ENCODE results near the gene OPCML.

Gene OPCML

GRCh38 chr11:132898021-132898420 is 634.3 kb downstream of the OPCML start:
- H3K9me3 Mint-ChIP-seq: no peaks in the 10 kb centered on the region
- H3K4me3 Mint-ChIP-seq: no peak overlapping the region
- no peak for DNase-seq
- no peaks in the 10 kb centered on the region for H3K27me3 Mint-ChIP-seq
- H3K36me3 Mint-ChIP-seq (ENCODE audit: low read depth): no peaks in the 10 kb centered on the region
- H3K27ac Mint-ChIP-seq: no peak overlapping the region
- no peaks in the 10 kb centered on the region for H3K4me1 Mint-ChIP-seq (ENCODE audit: low read depth)

GRCh38 chr11:132895340-132895739 is 637.0 kb downstream of the OPCML start:
- Mint-ChIP-seq H3K9me3 (no peaks in the 10 kb centered on the region), H3K4me1 (ENCODE audit: low read depth) (no peaks in the 10 kb centered on the region), H3K36me3 (ENCODE audit: low read depth) (no peaks in the 10 kb centered on the region), H3K27me3 (no peaks in the 10 kb centered on the region), H3K4me3 (no peak overlapping the region), H3K27ac (no peak overlapping the region)
- no peak for DNase-seq

GRCh38 chr11:132894606-132895005 is 637.7 kb downstream of the OPCML start:
- Mint-ChIP-seq H3K27me3 (no peaks in the 10 kb centered on the region), H3K4me1 (ENCODE audit: low read depth) (no peaks in the 10 kb centered on the region)

GRCh38 chr11:132892876-132893275 is 639.4 kb downstream of the OPCML start:
- Mint-ChIP-seq H3K36me3 (ENCODE audit: low read depth) (no peaks in the 10 kb centered on the region), H3K27me3 (no peaks in the 10 kb centered on the region), H3K4me1 (ENCODE audit: low read depth) (no peaks in the 10 kb centered on the region), H3K4me3 (no peak overlapping the region), H3K9me3 (no peaks in the 10 kb centered on the region), H3K27ac (no peak overlapping the region)
- no peak for DNase-seq

More at GRCh38 chr11:132894606-132895005, 637.7 kb downstream of the OPCML start:
- no peak for DNase-seq
- Mint-ChIP-seq H3K36me3 (ENCODE audit: low read depth) (no peaks in the 10 kb centered on the region), H3K4me3 (no peak overlapping the region), H3K27ac (no peak overlapping the region), H3K9me3 (no peaks in the 10 kb centered on the region)

- H3K27ac Mint-ChIP-seq: no peak overlapping the region
- no peak overlapping the region for H3K4me3 Mint-ChIP-seq
- H3K4me1 Mint-ChIP-seq (ENCODE audit: low read depth): no peaks in the 10 kb centered on the region
- no peaks in the 10 kb centered on the region for H3K9me3 Mint-ChIP-seq
- DNase-seq: no peak
- peaks cover 3% of the 10 kb centered on the region for H3K27me3 Mint-ChIP-seq
- no peaks in the 10 kb centered on the region for H3K36me3 Mint-ChIP-seq (ENCODE audit: low read depth)
Measured at GRCh38 chr11:132888226-132888625, 644.1 kb downstream of the OPCML start.

GRCh38 chr11:132886335-132886734 is 646.0 kb downstream of the OPCML start:
- no peak overlapping the region for H3K27ac Mint-ChIP-seq
- H3K4me3 Mint-ChIP-seq: no peak overlapping the region
- no peaks in the 10 kb centered on the region for H3K9me3 Mint-ChIP-seq
- no peaks in the 10 kb centered on the region for H3K36me3 Mint-ChIP-seq (ENCODE audit: low read depth)
- peaks cover 3% of the 10 kb centered on the region for H3K27me3 Mint-ChIP-seq
- no peak for DNase-seq
- H3K4me1 Mint-ChIP-seq (ENCODE audit: low read depth): no peaks in the 10 kb centered on the region

- Mint-ChIP-seq H3K9me3 (no peaks in the 10 kb centered on the region), H3K4me3 (no peak overlapping the region), H3K27me3 (peaks cover 3% of the 10 kb centered on the region), H3K36me3 (ENCODE audit: low read depth) (no peaks in the 10 kb centered on the region), H3K27ac (no peak overlapping the region), H3K4me1 (ENCODE audit: low read depth) (no peaks in the 10 kb centered on the region)
- DNase-seq: no peak
Measured at GRCh38 chr11:132883241-132883640, 649.1 kb downstream of the OPCML start.

GRCh38 chr11:132881622-132882021 is 650.7 kb downstream of the OPCML start:
- H3K4me3 Mint-ChIP-seq: no peak overlapping the region
- no peaks in the 10 kb centered on the region for H3K4me1 Mint-ChIP-seq (ENCODE audit: low read depth)
- H3K9me3 Mint-ChIP-seq: no peaks in the 10 kb centered on the region
- H3K36me3 Mint-ChIP-seq (ENCODE audit: low read depth): no peaks in the 10 kb centered on the region
- H3K27me3 Mint-ChIP-seq: peaks cover under 1% of the 10 kb centered on the region
- DNase-seq: no peak
- no peak overlapping the region for H3K27ac Mint-ChIP-seq

- H3K36me3 Mint-ChIP-seq (ENCODE audit: low read depth): no peaks in the 10 kb centered on the region
- H3K27me3 Mint-ChIP-seq: no peaks in the 10 kb centered on the region
- H3K4me1 Mint-ChIP-seq (ENCODE audit: low read depth): no peaks in the 10 kb centered on the region
- DNase-seq: no peak
- H3K4me3 Mint-ChIP-seq: no peak overlapping the region
- no peaks in the 10 kb centered on the region for H3K9me3 Mint-ChIP-seq
- H3K27ac Mint-ChIP-seq: no peak overlapping the region
Measured at GRCh38 chr11:132878111-132878510, 654.2 kb downstream of the OPCML start.

- Mint-ChIP-seq H3K4me1 (ENCODE audit: low read depth) (no peaks in the 10 kb centered on the region), H3K4me3 (no peak overlapping the region), H3K9me3 (no peaks in the 10 kb centered on the region), H3K27me3 (no peaks in the 10 kb centered on the region), H3K27ac (no peak overlapping the region), H3K36me3 (ENCODE audit: low read depth) (no peaks in the 10 kb centered on the region)
- no peak for DNase-seq
Measured at GRCh38 chr11:132876705-132877104, 655.6 kb downstream of the OPCML start.

- H3K4me1 Mint-ChIP-seq (ENCODE audit: low read depth): no peaks in the 10 kb centered on the region
Measured at GRCh38 chr11:132876239-132876638, 656.1 kb downstream of the OPCML start.

GRCh38 chr11:132874638-132875037 is 657.7 kb downstream of the OPCML start:
- Mint-ChIP-seq H3K27ac (no peak overlapping the region), H3K9me3 (no peaks in the 10 kb centered on the region), H3K36me3 (ENCODE audit: low read depth) (no peaks in the 10 kb centered on the region), H3K4me1 (ENCODE audit: low read depth) (no peaks in the 10 kb centered on the region), H3K4me3 (no peak overlapping the region), H3K27me3 (no peaks in the 10 kb centered on the region)
- no peak for DNase-seq

More at GRCh38 chr11:132876239-132876638, 656.1 kb downstream of the OPCML start:
- H3K4me3 Mint-ChIP-seq: no peak overlapping the region
- H3K36me3 Mint-ChIP-seq (ENCODE audit: low read depth): no peaks in the 10 kb centered on the region
- H3K9me3 Mint-ChIP-seq: no peaks in the 10 kb centered on the region
- no peak for DNase-seq
- no peak overlapping the region for H3K27ac Mint-ChIP-seq
- H3K27me3 Mint-ChIP-seq: no peaks in the 10 kb centered on the region

- Mint-ChIP-seq H3K36me3 (ENCODE audit: low read depth) (no peaks in the 10 kb centered on the region), H3K4me3 (no peak overlapping the region), H3K4me1 (ENCODE audit: low read depth) (no peaks in the 10 kb centered on the region), H3K27ac (no peak overlapping the region), H3K27me3 (no peaks in the 10 kb centered on the region), H3K9me3 (no peaks in the 10 kb centered on the region)
- DNase-seq: no peak
Measured at GRCh38 chr11:132873841-132874240, 658.5 kb downstream of the OPCML start.

- H3K27me3 Mint-ChIP-seq: no peaks in the 10 kb centered on the region
- no peaks in the 10 kb centered on the region for H3K9me3 Mint-ChIP-seq
- H3K36me3 Mint-ChIP-seq (ENCODE audit: low read depth): no peaks in the 10 kb centered on the region
- no peak overlapping the region for H3K4me3 Mint-ChIP-seq
- H3K4me1 Mint-ChIP-seq (ENCODE audit: low read depth): no peaks in the 10 kb centered on the region
- no peak for DNase-seq
- H3K27ac Mint-ChIP-seq: no peak overlapping the region
Measured at GRCh38 chr11:132872211-132872610, 660.1 kb downstream of the OPCML start.

- Mint-ChIP-seq H3K27me3 (no peaks in the 10 kb centered on the region), H3K27ac (no peak overlapping the region), H3K9me3 (no peaks in the 10 kb centered on the region), H3K4me1 (ENCODE audit: low read depth) (no peaks in the 10 kb centered on the region), H3K36me3 (ENCODE audit: low read depth) (no peaks in the 10 kb centered on the region), H3K4me3 (no peak overlapping the region)
- no peak for DNase-seq
Measured at GRCh38 chr11:132866783-132867545, 665.3 kb downstream of the OPCML start.

GRCh38 chr11:132865623-132866022 is 666.7 kb downstream of the OPCML start:
- H3K27me3 Mint-ChIP-seq: no peaks in the 10 kb centered on the region
- no peaks in the 10 kb centered on the region for H3K4me1 Mint-ChIP-seq (ENCODE audit: low read depth)
- DNase-seq: no peak
- no peaks in the 10 kb centered on the region for H3K36me3 Mint-ChIP-seq (ENCODE audit: low read depth)
- no peak overlapping the region for H3K27ac Mint-ChIP-seq
- no peaks in the 10 kb centered on the region for H3K9me3 Mint-ChIP-seq
- H3K4me3 Mint-ChIP-seq: no peak overlapping the region

Data from activated T-cell treated with anti-CD3 and anti-CD28 coated beads, Interleukin-2, amount 50 U/mL, for 24 hours (primary cell).